ENCODE measurements around the gene CD82. TPM values are rescaled to one million over a fixed set of nuclear protein-coding genes. Genes with fewer than 3 reads are reported as not detected.

The CD82 gene
- total RNA-seq, 2 experiments from 2014 or later: 193 to 208 TPM

DNA sequence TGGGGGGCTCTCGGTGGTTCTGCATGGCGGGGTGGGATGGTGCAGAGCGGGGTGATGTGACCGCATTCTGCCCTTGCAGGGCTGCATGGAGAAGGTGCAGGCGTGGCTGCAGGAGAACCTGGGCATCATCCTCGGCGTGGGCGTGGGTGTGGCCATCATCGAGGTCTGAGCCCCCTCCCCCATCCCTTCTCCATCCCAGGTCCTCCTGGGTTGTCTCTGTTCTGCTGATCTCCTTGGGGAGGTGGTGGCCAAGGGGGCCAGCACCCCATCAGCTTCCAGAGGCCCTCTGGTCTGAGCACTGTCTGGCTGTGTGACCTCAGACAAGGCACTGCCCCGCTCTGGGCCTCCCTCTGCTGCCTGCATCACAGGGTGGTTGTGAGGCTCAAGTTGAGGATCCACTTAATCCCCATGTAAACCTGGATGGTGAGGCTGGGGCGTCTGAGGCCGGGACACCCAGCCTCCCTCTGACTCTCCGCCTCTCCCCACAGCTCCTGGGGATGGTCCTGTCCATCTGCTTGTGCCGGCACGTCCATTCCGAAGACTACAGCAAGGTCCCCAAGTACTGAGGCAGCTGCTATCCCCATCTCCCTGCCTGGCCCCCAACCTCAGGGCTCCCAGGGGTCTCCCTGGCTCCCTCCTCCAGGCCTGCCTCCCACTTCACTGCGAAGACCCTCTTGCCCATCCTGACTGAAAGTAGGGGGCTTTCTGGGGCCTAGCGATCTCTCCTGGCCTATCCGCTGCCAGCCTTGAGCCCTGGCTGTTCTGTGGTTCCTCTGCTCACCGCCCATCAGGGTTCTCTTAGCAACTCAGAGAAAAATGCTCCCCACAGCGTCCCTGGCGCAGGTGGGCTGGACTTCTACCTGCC, 53.3 kb downstream of the CD82 start:
- Mint-ChIP-seq H3K27me3 (no peaks in the 10 kb centered on the region), H3K9me3 (no peaks in the 10 kb centered on the region), H3K27ac (no peak overlapping the region), H3K36me3 (ENCODE audit: low read depth) (peaks cover 58% of the 10 kb centered on the region), H3K4me3 (no peak overlapping the region), H3K4me1 (peaks cover 26% of the 10 kb centered on the region)
- POLR2A ChIA-PET: no interaction called here
- no peak for DNase-seq
- CTCF ChIA-PET: interaction anchor here (0.6 to 14.5 kb wide), 9 partner anchors 12 to 318 kb away, joined by 3 to 425 read pairs (median 3); no protein-coding TSS in a partner anchor

DNA sequence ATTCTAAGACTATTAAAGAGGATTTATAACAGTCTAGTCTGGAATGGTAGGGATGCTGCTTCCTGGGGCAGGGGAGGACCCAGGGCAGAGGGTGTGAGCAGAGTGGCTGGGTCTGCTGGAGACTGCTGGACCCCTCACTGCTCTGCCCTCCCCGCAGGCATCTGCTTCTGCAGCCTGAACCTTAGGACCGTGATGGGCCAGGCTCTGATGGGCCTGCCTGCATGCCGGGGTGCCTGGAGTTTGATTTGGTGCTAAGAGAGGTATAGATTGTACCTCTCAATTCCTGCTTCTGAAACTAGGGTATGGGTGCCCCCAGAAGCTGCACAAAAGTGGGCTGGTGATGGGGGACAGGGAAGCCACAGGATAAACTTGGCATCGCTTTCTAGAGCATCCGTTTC, 54.9 kb downstream of the CD82 start:
- POLR2A ChIA-PET: interaction anchor here (0.8 to 1.1 kb wide), 2 partner anchors 9 to 269 kb away, joined by 3 read pairs; no protein-coding TSS in a partner anchor
- no peak overlapping the region for H3K27ac Mint-ChIP-seq
- H3K4me1 Mint-ChIP-seq: peaks cover 18% of the 10 kb centered on the region
- H3K4me3 Mint-ChIP-seq: no peak overlapping the region
- H3K36me3 Mint-ChIP-seq (ENCODE audit: low read depth): peaks cover 46% of the 10 kb centered on the region
- CTCF ChIA-PET: interaction anchor here (0.9 to 14.5 kb wide), 6 partner anchors 8 to 291 kb away, joined by 3 to 425 read pairs (median 8); no protein-coding TSS in a partner anchor
- no peaks in the 10 kb centered on the region for H3K9me3 Mint-ChIP-seq
- H3K27me3 Mint-ChIP-seq: no peaks in the 10 kb centered on the region
- DNase-seq: peak; percentile 10

DNA sequence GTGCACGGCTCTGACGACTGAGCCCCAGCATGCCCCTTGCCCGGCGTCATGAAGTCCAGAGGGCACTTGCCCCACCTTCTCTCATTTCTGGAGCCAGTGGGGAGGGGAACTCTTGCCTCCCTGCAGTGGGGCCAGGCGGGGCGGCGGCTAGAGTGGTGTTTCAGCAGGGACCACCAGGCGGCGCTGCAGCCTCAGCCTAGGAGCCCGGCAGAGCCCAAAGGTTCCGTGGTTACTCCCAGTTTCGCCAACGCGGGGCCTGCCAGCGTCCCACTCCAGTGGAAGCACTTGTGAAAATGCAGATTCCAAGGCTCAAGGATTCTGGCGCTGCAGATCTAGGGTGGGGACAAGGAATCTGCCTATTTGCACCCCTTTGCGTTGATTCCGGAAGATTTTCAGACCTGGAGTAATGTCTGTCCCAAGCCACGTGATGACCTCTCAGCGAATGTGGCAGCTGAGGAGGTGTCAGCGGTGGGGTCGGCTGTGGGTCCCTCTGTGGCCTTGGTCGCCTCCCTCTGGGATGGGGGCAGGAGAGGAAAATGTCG, 55.7 kb downstream of the CD82 start:
- H3K4me3 Mint-ChIP-seq: no peak overlapping the region
- ChIA-PET POLR2A (interaction anchor here (1.1 kb wide), 1 partner anchor 9 kb away, joined by 3 read pairs; no protein-coding TSS in a partner anchor), CTCF (interaction anchor here (1.1 to 14.5 kb wide), 8 partner anchors 9 to 483 kb away, joined by 3 to 425 read pairs (median 10); no protein-coding TSS in a partner anchor)
- no peaks in the 10 kb centered on the region for H3K9me3 Mint-ChIP-seq
- H3K36me3 Mint-ChIP-seq (ENCODE audit: low read depth): peaks cover 38% of the 10 kb centered on the region
- peaks cover 18% of the 10 kb centered on the region for H3K4me1 Mint-ChIP-seq
- no peak overlapping the region for H3K27ac Mint-ChIP-seq
- peak; percentile 70 for DNase-seq
- no peaks in the 10 kb centered on the region for H3K27me3 Mint-ChIP-seq

DNA sequence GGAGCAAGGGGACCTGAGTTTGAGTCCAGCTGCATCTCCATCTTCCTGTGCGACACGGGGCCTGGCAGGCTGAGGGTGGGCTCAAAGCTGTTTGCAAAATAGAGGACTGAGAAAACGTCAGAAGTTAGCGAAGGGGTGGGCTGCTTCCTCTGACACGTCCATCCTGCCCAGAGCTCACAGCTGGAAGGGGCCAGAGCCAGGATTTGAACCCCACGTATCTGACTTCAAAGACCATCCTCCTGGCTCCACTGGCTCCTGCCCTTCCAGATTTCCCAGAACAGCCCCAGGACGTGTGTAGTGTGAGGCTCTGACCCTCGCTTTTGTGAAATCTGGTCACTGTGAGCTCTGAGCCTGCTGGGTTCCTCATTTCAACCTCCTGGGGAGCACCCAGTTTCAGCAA, 56.3 kb downstream of the CD82 start:
- no peaks in the 10 kb centered on the region for H3K27me3 Mint-ChIP-seq
- CTCF ChIA-PET: interaction anchor here (1.0 to 14.5 kb wide), 9 partner anchors 10 to 483 kb away, joined by 3 to 425 read pairs (median 6); no protein-coding TSS in a partner anchor
- H3K36me3 Mint-ChIP-seq (ENCODE audit: low read depth): peaks cover 33% of the 10 kb centered on the region
- no peaks in the 10 kb centered on the region for H3K9me3 Mint-ChIP-seq
- no peak overlapping the region for H3K4me3 Mint-ChIP-seq
- POLR2A ChIA-PET: no interaction called here
- H3K4me1 Mint-ChIP-seq: peaks cover 18% of the 10 kb centered on the region
- H3K27ac Mint-ChIP-seq: no peak overlapping the region
- DNase-seq: no peak

DNA sequence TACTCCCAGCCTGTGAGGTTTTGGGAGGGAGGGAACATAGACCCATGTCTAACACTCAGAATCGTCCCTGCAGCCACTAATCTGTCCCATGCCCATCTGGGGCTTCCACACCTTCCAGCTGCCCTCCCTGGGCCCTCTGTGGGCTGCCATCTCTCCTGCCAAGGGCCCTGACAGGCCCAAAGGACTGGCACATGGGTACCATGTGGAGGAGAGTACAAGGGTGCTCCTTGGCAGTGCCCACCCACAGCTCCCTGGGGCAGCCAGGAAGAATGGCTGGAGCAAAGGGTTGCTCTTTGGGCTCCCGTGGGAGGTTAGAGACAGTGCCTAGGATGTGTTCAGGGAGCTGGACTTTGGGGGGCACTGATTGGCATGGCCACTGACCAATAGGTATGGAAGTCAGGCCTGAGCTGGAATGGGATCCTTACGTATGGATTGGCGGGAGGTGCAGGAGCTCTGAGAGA, 56.8 kb downstream of the CD82 start:
- Mint-ChIP-seq H3K9me3 (no peaks in the 10 kb centered on the region), H3K4me3 (no peak overlapping the region), H3K36me3 (ENCODE audit: low read depth) (peaks cover 31% of the 10 kb centered on the region), H3K4me1 (peaks cover 18% of the 10 kb centered on the region), H3K27me3 (no peaks in the 10 kb centered on the region), H3K27ac (no peak overlapping the region)
- DNase-seq: peak; percentile 16
- POLR2A ChIA-PET: interaction anchor here (0.7 kb wide), 1 partner anchor 11 kb away, joined by 3 read pairs; no protein-coding TSS in a partner anchor
- CTCF ChIA-PET: interaction anchor here (0.7 to 14.5 kb wide), 10 partner anchors 10 to 482 kb away, joined by 3 to 425 read pairs (median 6); no protein-coding TSS in a partner anchor

DNA sequence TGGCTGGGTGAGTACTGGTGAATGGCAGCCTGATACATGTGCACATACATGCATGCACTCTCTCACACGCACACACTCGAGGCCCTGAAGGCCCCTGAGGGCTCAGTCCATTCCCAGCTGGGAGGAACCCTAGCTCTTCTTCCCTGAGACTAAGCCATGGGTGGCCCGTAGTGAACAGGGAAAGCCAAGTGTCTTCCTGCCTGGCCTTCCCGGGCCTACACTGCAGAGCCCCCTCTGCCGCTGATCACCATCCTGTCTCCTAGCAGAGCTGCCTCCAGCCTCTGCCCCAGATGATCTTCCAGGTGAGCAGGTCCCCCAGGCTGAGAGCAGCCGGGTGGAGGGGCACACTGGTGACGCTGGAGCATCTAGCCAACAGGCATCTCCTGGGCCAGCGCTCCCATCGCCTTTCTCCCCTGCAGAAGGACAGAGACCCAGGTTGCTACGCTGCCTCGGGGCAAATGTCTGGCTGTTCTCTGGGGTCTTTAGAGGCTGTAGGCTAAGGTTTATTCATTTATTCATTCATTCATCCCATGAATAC, 57.3 kb downstream of the CD82 start:
- peak; percentile 12 for DNase-seq
- H3K4me1 Mint-ChIP-seq: peaks cover 18% of the 10 kb centered on the region
- H3K27me3 Mint-ChIP-seq: no peaks in the 10 kb centered on the region
- no peaks in the 10 kb centered on the region for H3K9me3 Mint-ChIP-seq
- ChIA-PET POLR2A (interaction anchor here (0.7 kb wide), 1 partner anchor 11 kb away, joined by 3 read pairs; no protein-coding TSS in a partner anchor), CTCF (interaction anchor here (0.7 to 14.5 kb wide), 8 partner anchors 9 to 288 kb away, joined by 3 to 425 read pairs (median 6); partner anchors contain the start of gene CD82)
- peaks cover 30% of the 10 kb centered on the region for H3K36me3 Mint-ChIP-seq (ENCODE audit: low read depth)
- no peak overlapping the region for H3K4me3 Mint-ChIP-seq
- H3K27ac Mint-ChIP-seq: no peak overlapping the region

DNA sequence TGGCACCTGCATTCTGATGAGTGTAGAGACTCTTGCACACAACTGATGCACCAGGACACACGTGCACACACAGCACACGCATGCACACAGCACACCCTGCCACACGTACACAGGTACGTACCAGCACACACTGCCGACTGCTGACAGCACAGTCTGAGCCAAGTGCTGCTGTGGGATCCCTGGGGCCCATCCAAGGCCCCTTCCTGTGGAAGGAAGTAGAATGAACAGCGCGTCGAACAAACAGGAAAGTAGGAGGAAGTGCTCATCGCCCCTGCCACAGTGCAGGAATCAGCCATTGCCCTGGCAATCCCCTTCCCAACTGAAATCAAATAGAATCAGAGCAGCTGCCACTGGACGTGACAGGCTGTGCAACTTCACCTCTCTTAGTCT, 57.9 kb downstream of the CD82 start:
- POLR2A ChIA-PET: no interaction called here
- H3K36me3 Mint-ChIP-seq (ENCODE audit: low read depth): peaks cover 27% of the 10 kb centered on the region
- CTCF ChIA-PET: interaction anchor here (1.0 to 2.0 kb wide), 4 partner anchors 12 to 152 kb away, joined by 3 to 7 read pairs (median 4); partner anchors contain the start of gene CD82
- H3K27me3 Mint-ChIP-seq: no peaks in the 10 kb centered on the region
- H3K27ac Mint-ChIP-seq: peak overlapping the region; percentile 50
- H3K4me3 Mint-ChIP-seq: no peak overlapping the region
- peak; percentile 15 for DNase-seq
- H3K4me1 Mint-ChIP-seq: peaks cover 18% of the 10 kb centered on the region
- H3K9me3 Mint-ChIP-seq: no peaks in the 10 kb centered on the region

DNA sequence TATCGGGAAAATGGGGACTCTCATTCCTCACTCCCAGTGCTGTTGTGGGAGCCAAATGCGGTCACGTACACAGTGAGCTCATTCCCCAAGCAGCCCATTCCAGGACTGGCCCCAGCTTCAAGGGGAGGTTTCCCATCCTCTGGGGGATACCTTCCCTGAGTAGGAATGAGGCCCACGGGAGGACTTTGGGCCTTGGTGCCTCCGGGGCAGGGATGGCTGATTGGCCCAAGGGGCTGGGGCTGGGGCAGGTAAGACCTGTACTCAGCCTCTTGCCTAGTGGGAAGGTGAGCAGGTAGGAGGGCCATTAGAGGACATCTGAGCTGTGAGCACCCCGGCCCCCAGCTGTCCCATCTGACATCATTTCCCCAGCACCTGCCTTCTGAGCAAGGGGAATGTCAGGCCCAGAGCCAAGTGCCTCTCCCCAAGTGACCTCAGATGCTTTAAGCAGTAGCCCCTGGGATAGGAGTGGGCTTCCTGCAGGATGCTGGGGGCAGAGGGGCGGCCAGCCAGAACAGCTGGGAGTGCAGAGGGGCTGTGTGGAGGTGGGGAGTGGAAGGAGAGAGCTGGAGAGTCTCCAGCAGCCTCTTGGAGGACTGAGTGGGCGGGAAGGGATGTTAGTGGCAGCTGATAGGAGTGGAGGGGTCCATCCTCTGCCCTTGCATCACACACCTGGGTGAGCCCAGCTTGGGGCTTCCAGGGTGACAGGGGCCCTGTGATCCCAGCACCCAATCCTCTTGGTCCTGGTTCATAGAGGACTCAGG, 58.4 kb downstream of the CD82 start:
- no peaks in the 10 kb centered on the region for H3K27me3 Mint-ChIP-seq
- H3K4me1 Mint-ChIP-seq: peaks cover 20% of the 10 kb centered on the region
- ChIA-PET POLR2A (interaction anchor here (0.8 kb wide), 1 partner anchor 9 kb away, joined by 3 read pairs; no protein-coding TSS in a partner anchor), CTCF (interaction anchor here (1.0 to 2.0 kb wide), 5 partner anchors 10 to 152 kb away, joined by 3 to 7 read pairs (median 4); partner anchors contain the start of gene CD82)
- no peak overlapping the region for H3K27ac Mint-ChIP-seq
- H3K4me3 Mint-ChIP-seq: no peak overlapping the region
- peaks cover 25% of the 10 kb centered on the region for H3K36me3 Mint-ChIP-seq (ENCODE audit: low read depth)
- H3K9me3 Mint-ChIP-seq: no peaks in the 10 kb centered on the region
- peak; percentile 14 for DNase-seq

DNA sequence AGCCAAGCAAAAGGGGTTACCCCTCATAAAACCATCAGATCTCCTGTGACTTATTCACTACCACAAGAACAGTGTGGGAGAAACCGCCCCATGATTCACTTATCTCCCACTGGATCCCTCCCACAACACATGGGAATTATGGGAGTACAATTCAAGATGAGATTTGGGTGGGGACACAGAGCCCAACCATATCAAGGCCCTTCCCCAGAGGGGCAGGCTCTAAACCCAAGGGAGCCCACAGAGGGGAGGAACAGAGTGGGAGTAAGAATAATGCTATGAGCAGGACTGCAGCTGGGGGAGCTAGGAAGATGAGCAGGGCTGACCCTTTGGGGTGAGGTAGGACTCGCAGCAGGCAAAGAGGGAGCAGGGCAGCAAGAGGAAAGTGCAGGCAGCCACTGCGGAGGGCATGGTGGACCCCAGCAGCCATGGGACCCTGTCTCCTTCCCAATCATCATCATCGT, 59.3 kb downstream of the CD82 start:
- ChIA-PET CTCF (interaction anchor here (1.3 to 2.0 kb wide), 3 partner anchors 9 to 151 kb away, joined by 4 to 7 read pairs (median 4); partner anchors contain the start of gene CD82), POLR2A (interaction anchor here (0.7 kb wide), 1 partner anchor 112 kb away, joined by 3 read pairs; no protein-coding TSS in a partner anchor)
- no peaks in the 10 kb centered on the region for H3K9me3 Mint-ChIP-seq
- H3K27me3 Mint-ChIP-seq: peaks cover 4% of the 10 kb centered on the region
- no peak overlapping the region for H3K4me3 Mint-ChIP-seq
- peaks cover 22% of the 10 kb centered on the region for H3K36me3 Mint-ChIP-seq (ENCODE audit: low read depth)
- DNase-seq: peak; percentile 13
- peaks cover 22% of the 10 kb centered on the region for H3K4me1 Mint-ChIP-seq
- H3K27ac Mint-ChIP-seq: no peak overlapping the region

DNA sequence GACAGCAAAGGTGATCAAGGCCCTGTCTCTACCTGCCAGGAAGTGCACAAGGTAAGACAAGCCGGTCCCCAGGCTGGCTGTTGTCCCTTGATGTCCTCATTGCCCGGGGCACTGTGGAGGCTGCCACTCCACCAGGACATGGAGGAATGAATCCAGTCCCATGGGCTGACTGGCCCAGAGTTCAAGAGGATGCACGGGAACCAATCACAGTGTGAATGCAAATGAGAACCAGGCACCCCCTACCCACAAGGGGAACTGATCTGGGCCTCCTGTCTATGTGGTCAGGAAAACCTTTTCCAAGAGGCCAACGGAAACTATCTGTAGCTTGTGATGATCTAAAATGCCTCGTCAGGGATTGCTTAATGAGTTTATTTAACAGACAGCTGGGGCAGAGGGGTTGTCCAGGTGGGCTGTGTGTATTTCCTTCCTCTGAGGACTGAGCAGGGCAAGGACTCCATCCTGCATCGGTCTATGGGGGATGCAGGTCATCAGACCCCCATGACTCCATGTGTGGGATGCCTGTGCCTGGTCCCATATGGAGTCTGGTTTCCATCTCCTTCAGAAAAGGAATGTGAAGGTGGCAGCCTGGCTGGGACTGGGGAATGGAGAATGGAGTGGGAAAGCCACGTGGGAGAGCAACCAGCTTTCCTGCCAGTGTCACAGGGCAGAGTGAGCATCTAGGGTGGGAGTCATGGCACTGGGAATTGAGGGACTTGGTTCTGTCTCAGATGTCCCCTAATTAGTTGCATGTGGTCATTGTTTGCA, 60.5 kb downstream of the CD82 start:
- Mint-ChIP-seq H3K27me3 (peaks cover 4% of the 10 kb centered on the region), H3K4me3 (no peak overlapping the region), H3K4me1 (peaks cover 22% of the 10 kb centered on the region), H3K27ac (no peak overlapping the region), H3K9me3 (no peaks in the 10 kb centered on the region), H3K36me3 (ENCODE audit: low read depth) (peaks cover 14% of the 10 kb centered on the region)
- DNase-seq: peak; percentile 15
- ChIA-PET POLR2A (no interaction called here), CTCF (interaction anchor here (1.3 to 1.4 kb wide), 4 partner anchors 9 to 285 kb away, joined by 3 to 6 read pairs (median 4); no protein-coding TSS in a partner anchor)

DNA sequence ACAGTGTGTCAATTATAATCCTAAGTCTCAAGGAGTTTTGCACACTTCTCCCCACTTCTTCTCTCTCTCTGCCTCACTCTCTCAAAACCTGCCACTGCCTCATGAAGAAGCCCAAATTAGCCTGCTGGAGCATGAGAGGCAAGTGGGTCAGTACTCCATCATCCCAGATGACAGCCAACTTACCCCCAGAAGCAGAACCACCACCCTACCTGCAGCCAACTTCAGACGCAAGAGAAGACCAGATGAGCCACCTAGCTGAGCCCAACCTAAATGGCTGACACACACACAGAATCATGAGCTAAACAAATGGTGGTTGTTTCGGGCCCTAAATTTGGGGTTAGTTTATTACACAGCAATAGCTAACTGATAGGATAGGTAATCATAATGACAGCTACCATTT, 61.2 kb downstream of the CD82 start:
- Mint-ChIP-seq H3K27me3 (peaks cover 4% of the 10 kb centered on the region), H3K36me3 (ENCODE audit: low read depth) (peaks cover 7% of the 10 kb centered on the region), H3K9me3 (no peaks in the 10 kb centered on the region), H3K4me3 (no peak overlapping the region), H3K4me1 (peaks cover 22% of the 10 kb centered on the region), H3K27ac (no peak overlapping the region)
- ChIA-PET CTCF (interaction anchor here (1.2 to 1.4 kb wide), 4 partner anchors 9 to 284 kb away, joined by 3 to 6 read pairs (median 3); no protein-coding TSS in a partner anchor), POLR2A (no interaction called here)
- peak; percentile 3 for DNase-seq

Data from activated CD4-positive, alpha-beta memory T cell treated with anti-CD3 and anti-CD28 coated beads, Interleukin-2, amount 10 ng/mL, durations not matched to agents 7 days and 5 days (primary cell).